ENCODE data around the gene ZFAND4. TPM values are rescaled to one million over a fixed set of nuclear protein-coding genes. Genes with fewer than 3 reads are reported as not detected.
"Not testable (repeated sequence)": the region's sequence is repeated elsewhere in the genome, so short reads cannot be mapped to it uniquely, and the experiment has no call there.

ZFAND4 gene
- total RNA-seq, 2 experiments from 2014 or later: 30.4 to 34.5 TPM

- ATAC-seq (ENCODE audit: poor library complexity) (peak; percentile 58), DNase-seq (peak in 4 of 14 experiments; percentile 11 to 65 (median 58))
- peak overlapping the region; percentile 84 for H3K27ac Mint-ChIP-seq
- no peaks in the 10 kb centered on the region for H3K27me3 Mint-ChIP-seq
- Histone ChIP-seq H3K36me3 (ENCODE audit: insufficient read depth, low read length) (no peaks in the 10 kb centered on the region), H3K27me3 (ENCODE audit: control insufficient read depth in 1 of 2, insufficient read depth in 2 of 2, low read length in 2 of 2) (no peaks in the 10 kb centered on the region), H3K9me3 (ENCODE audit: control insufficient read depth in 1 of 2, insufficient read depth in 1 of 2, low read length in 2 of 2) (no peaks in the 10 kb centered on the region), H3K4me3 (ENCODE audit: low read length) (peak overlapping the region; percentile 56), H3K27ac (ENCODE audit: low read depth in 1 of 2, low read length in 2 of 2) (peak overlapping the region; percentile 61 to 86), H3K4me1 (ENCODE audit: insufficient read depth, low read length) (peaks cover 9% of the 10 kb centered on the region)
- ChIA-PET CTCF (interaction anchor here (0.8 to 1.0 kb wide), 2 partner anchors 44 to 330 kb away, joined by 3 to 4 read pairs; no protein-coding TSS in a partner anchor), POLR2A (interaction anchor here (0.6 to 3.8 kb wide), 6 partner anchors 9 to 352 kb away, joined by 3 to 48 read pairs (median 4); partner anchors contain the start of genes WASHC2C and ZFAND4)
- H3K4me3 Mint-ChIP-seq: peak overlapping the region; percentile 90
- peaks cover 23% of the 10 kb centered on the region for H3K36me3 Mint-ChIP-seq (ENCODE audit: low read depth)
- H3K4me1 Mint-ChIP-seq (ENCODE audit: low read depth): peaks cover 43% of the 10 kb centered on the region
- H3K9me3 Mint-ChIP-seq: peaks cover 4% of the 10 kb centered on the region
- no peak for TF ChIP-seq CTCF (IDR thresholded peaks at IDR 0.05)
- intact Hi-C loops (cut with DNase I, micrococcal nuclease): loop anchor here in 1 of 2 experiments (2.0 to 10.0 kb wide), 2 partner anchors 14 to 106 kb away; no protein-coding TSS in a partner anchor
Measured at GRCh38 chr10:45580371-45581215, 92.0 kb downstream of the ZFAND4 start.

- Histone ChIP-seq H3K36me3 (ENCODE audit: insufficient read depth, low read length) (no peaks in the 10 kb centered on the region), H3K4me3 (ENCODE audit: low read length) (no peak overlapping the region), H3K27ac (ENCODE audit: low read depth in 1 of 2, low read length in 2 of 2) (no peak overlapping the region), H3K4me1 (ENCODE audit: insufficient read depth, low read length) (peaks cover 9% of the 10 kb centered on the region), H3K9me3 (ENCODE audit: control insufficient read depth in 1 of 2, insufficient read depth in 1 of 2, low read length in 2 of 2) (no peaks in the 10 kb centered on the region), H3K27me3 (ENCODE audit: control insufficient read depth in 1 of 2, insufficient read depth in 2 of 2, low read length in 2 of 2) (no peaks in the 10 kb centered on the region)
- ChIA-PET POLR2A (interaction anchor here (3.8 kb wide), 1 partner anchor 15 kb away, joined by 48 read pairs; no protein-coding TSS in a partner anchor), CTCF (no interaction called here)
- Mint-ChIP-seq H3K27me3 (no peaks in the 10 kb centered on the region), H3K4me1 (ENCODE audit: low read depth) (peaks cover 31% of the 10 kb centered on the region), H3K4me3 (peak overlapping the region; percentile 39), H3K27ac (peak overlapping the region; percentile 50), H3K9me3 (no peaks in the 10 kb centered on the region), H3K36me3 (ENCODE audit: low read depth) (peaks cover 5% of the 10 kb centered on the region)
- no peak for TF ChIP-seq CTCF (IDR thresholded peaks at IDR 0.05)
- DNase-seq (no peak), ATAC-seq (ENCODE audit: poor library complexity) (no peak)
- intact Hi-C loops (cut with DNase I, micrococcal nuclease): no loop called here
Measured at GRCh38 chr10:45578384-45578971, 94.1 kb downstream of the ZFAND4 start.

- TF ChIP-seq CTCF (IDR thresholded peaks at IDR 0.05): no peak
- peaks cover 7% of the 10 kb centered on the region for H3K36me3 Mint-ChIP-seq (ENCODE audit: low read depth)
- ChIA-PET POLR2A (no interaction called here), CTCF (no interaction called here)
- Histone ChIP-seq H3K27ac (ENCODE audit: low read depth in 1 of 2, low read length in 2 of 2) (no peak overlapping the region), H3K9me3 (ENCODE audit: control insufficient read depth in 1 of 2, insufficient read depth in 1 of 2, low read length in 2 of 2) (no peaks in the 10 kb centered on the region), H3K36me3 (ENCODE audit: insufficient read depth, low read length) (no peaks in the 10 kb centered on the region), H3K4me3 (ENCODE audit: low read length) (no peak overlapping the region), H3K4me1 (ENCODE audit: insufficient read depth, low read length) (peaks cover 8% of the 10 kb centered on the region), H3K27me3 (ENCODE audit: control insufficient read depth in 1 of 2, insufficient read depth in 2 of 2, low read length in 2 of 2) (no peaks in the 10 kb centered on the region)
- ATAC-seq (ENCODE audit: poor library complexity) (no peak), DNase-seq (no peak)
- no peak overlapping the region for H3K27ac Mint-ChIP-seq
- no peaks in the 10 kb centered on the region for H3K27me3 Mint-ChIP-seq
- peaks cover 18% of the 10 kb centered on the region for H3K4me1 Mint-ChIP-seq (ENCODE audit: low read depth)
- no peak overlapping the region for H3K4me3 Mint-ChIP-seq
- H3K9me3 Mint-ChIP-seq: no peaks in the 10 kb centered on the region
- intact Hi-C loops (cut with DNase I, micrococcal nuclease): no loop called here
Measured at GRCh38 chr10:45575966-45576597, 96.5 kb downstream of the ZFAND4 start.

GRCh38 chr10:45575032-45575761 lies 97.4 kb downstream of the ZFAND4 start:
- H3K4me3 Mint-ChIP-seq; H3K9me3 ChIP-seq (ENCODE audit: control insufficient read depth in 1 of 2, insufficient read depth in 1 of 2, low read length in 2 of 2); H3K36me3 ChIP-seq (ENCODE audit: insufficient read depth, low read length); H3K9me3 Mint-ChIP-seq; H3K4me1 Mint-ChIP-seq (ENCODE audit: low read depth); POLR2A ChIA-PET; CTCF ChIA-PET; H3K36me3 Mint-ChIP-seq (ENCODE audit: low read depth); intact Hi-C loops (cut with DNase I, micrococcal nuclease); ATAC-seq (ENCODE audit: poor library complexity); H3K4me3 ChIP-seq (ENCODE audit: low read length); H3K27ac Mint-ChIP-seq; H3K27me3 Mint-ChIP-seq; H3K4me1 ChIP-seq (ENCODE audit: insufficient read depth, low read length); H3K27ac ChIP-seq (ENCODE audit: low read depth in 1 of 2, low read length in 2 of 2); H3K27me3 ChIP-seq (ENCODE audit: control insufficient read depth in 1 of 2, insufficient read depth in 2 of 2, low read length in 2 of 2); DNase-seq: not testable (repeated sequence)

Data from CD4-positive, alpha-beta T cell (primary cell).